HepG2 (cell line): Measurements from ENCODE around the gene SHISA5. TPM values are rescaled to one million over a fixed set of nuclear protein-coding genes. Genes with fewer than 3 reads are reported as not detected.

Experiments used
- CEBPG ChIP-seq: IDR thresholded peaks from 2 replicates; pipeline ENCODE4 v1.6.1; 2016
- CERS6 ChIP-seq: sonication (generic); formaldehyde crosslinking; IDR thresholded peaks from 2 replicates; pipeline ENCODE4 v1.5.0; 2020; ENCODE audit warnings: missing genetic modification reagents
- CSRNP1 ChIP-seq: sonication (generic); formaldehyde crosslinking; IDR thresholded peaks from 2 replicates; pipeline ENCODE4 v1.8.1; 2023; ENCODE audit warnings: mild to moderate bottlenecking, missing genetic modification reagents
- ELF1 ChIP-seq: sonication (generic); formaldehyde crosslinking; IDR thresholded peaks from 2 replicates; pipeline ENCODE4 v1.4.0; 2020; ENCODE audit warnings: missing genetic modification reagents
- EP300 ChIP-seq, 3 experiments: sonication (generic) in 1 of 3; formaldehyde crosslinking in 1 of 3; IDR thresholded peaks; 2 replicates each; pipeline versions ENCODE4 v1.5.1 to v1.6.1; 2011 to 2020; ENCODE audit warnings: low read depth in 2 of 3, low read length in 2 of 3, borderline replicate concordance in 1 of 3, improper control_type of control experiment in 1 of 3, mild to moderate bottlenecking in 1 of 3, missing genetic modification reagents in 1 of 3, moderate library complexity in 1 of 3
- FOXK1 ChIP-seq: sonication (generic); formaldehyde crosslinking; IDR thresholded peaks from 2 replicates; pipeline ENCODE4 v1.4.0; 2020; ENCODE audit warnings: low read depth, missing genetic modification reagents, borderline replicate concordance
- KDM5A ChIP-seq: fragments of 200-600 bp; sonication (generic); IDR thresholded peaks from 2 replicates; pipeline ENCODE4 v1.7.0; 2018; ENCODE audit warnings: antibody characterized with exemption, mild to moderate bottlenecking, low read length, borderline replicate concordance
- MEIS2 ChIP-seq: sonication (generic); formaldehyde crosslinking; IDR thresholded peaks from 2 replicates; pipeline ENCODE4 v1.9.0; 2021; ENCODE audit warnings: mild to moderate bottlenecking, missing genetic modification reagents
- TBX3 ChIP-seq: fragments of 450-650 bp; IDR thresholded peaks from 2 replicates; pipeline ENCODE4 v1.6.1; 2017; ENCODE audit warnings: antibody characterized with exemption, mild to moderate bottlenecking, inconsistent platforms, borderline replicate concordance
- YEATS4 ChIP-seq: sonication (generic); formaldehyde crosslinking; IDR thresholded peaks from 2 replicates; pipeline ENCODE4 v1.4.0; 2020; ENCODE audit warnings: missing genetic modification reagents, borderline replicate concordance
- ZBTB43 ChIP-seq: sonication (generic); formaldehyde crosslinking; conservative IDR thresholded peaks from 2 replicates; pipeline ENCODE4 v1.4.0; 2020; ENCODE audit warnings: missing genetic modification reagents
- ZNF143 ChIP-seq: sonication (generic); formaldehyde crosslinking; IDR thresholded peaks from 2 replicates; pipeline ENCODE4 v1.4.0; 2020; ENCODE audit warnings: missing genetic modification reagents
- ZNF326 ChIP-seq: sonication (generic); formaldehyde crosslinking; IDR thresholded peaks from 2 replicates; pipeline ENCODE4 v1.4.0; 2020; ENCODE audit warnings: missing genetic modification reagents, borderline replicate concordance
- ZNF354B ChIP-seq: sonication (generic); formaldehyde crosslinking; IDR thresholded peaks from 2 replicates; pipeline ENCODE4 v1.8.0; 2022; ENCODE audit warnings: mild to moderate bottlenecking, missing genetic modification reagents
- ZNF556 ChIP-seq: sonication (generic); formaldehyde crosslinking; IDR thresholded peaks from 2 replicates; pipeline ENCODE4 v1.4.0; 2020; ENCODE audit warnings: mild to moderate bottlenecking, missing genetic modification reagents, borderline replicate concordance
- ZNF703 ChIP-seq: sonication (generic); formaldehyde crosslinking; IDR thresholded peaks from 2 replicates; pipeline ENCODE4 v1.5.1; 2020; ENCODE audit warnings: missing genetic modification reagents, mild to moderate bottlenecking, moderate library complexity, borderline replicate concordance
- polyA plus RNA-seq, 8 experiments: library from polyadenylated mRNA; depleted of rRNA in 3 of 8; stranded (reverse) in 7 of 8; unstranded in 1 of 8; fragments of >200 nt; fragmentation: Illumina TruSeq in 4 of 8; extraction: Trizol in 4 of 8; gene quantifications; 2 replicates each; pipeline versions ENCODE4 v1.2.1 to v1.2.3, GENCODE V29; 2011 to 2016; ENCODE audit warnings: low read depth in 4 of 8, missing spikeins in 1 of 8, mixed read lengths in 1 of 8; ENCODE audit not compliant: insufficient read depth in 1 of 8
- total RNA-seq, 5 experiments: library from RNA; depleted of rRNA; stranded (reverse); fragments of >200 nt; fragmentation: Illumina TruSeq; extraction: Trizol; gene quantifications; 2 replicates each; pipeline ENCODE4 v1.2.3, GENCODE V29; 2016; ENCODE audit warnings: low read depth in 1 of 5
- TF ChIP-seq, protein P1 (sequence below): sonication (generic); formaldehyde crosslinking; IDR thresholded peaks from 2 replicates; pipeline ENCODE4 v1.5.0; 2020; ENCODE audit warnings: mild to moderate bottlenecking, low read depth, missing genetic modification reagents, borderline replicate concordance
- TF ChIP-seq, protein P2 (sequence below): sonication (generic); formaldehyde crosslinking; IDR thresholded peaks from 2 replicates; pipeline ENCODE4 v1.5.1; 2020; ENCODE audit warnings: mild to moderate bottlenecking, missing genetic modification reagents, borderline replicate concordance

Gene SHISA5
- total and polyA plus RNA-seq, 2 of the 13 experiments (the other 11 are each of a cell fraction or from before 2014, with no cell fraction given) = 75.8 to 91.4 TPM

DNA sequence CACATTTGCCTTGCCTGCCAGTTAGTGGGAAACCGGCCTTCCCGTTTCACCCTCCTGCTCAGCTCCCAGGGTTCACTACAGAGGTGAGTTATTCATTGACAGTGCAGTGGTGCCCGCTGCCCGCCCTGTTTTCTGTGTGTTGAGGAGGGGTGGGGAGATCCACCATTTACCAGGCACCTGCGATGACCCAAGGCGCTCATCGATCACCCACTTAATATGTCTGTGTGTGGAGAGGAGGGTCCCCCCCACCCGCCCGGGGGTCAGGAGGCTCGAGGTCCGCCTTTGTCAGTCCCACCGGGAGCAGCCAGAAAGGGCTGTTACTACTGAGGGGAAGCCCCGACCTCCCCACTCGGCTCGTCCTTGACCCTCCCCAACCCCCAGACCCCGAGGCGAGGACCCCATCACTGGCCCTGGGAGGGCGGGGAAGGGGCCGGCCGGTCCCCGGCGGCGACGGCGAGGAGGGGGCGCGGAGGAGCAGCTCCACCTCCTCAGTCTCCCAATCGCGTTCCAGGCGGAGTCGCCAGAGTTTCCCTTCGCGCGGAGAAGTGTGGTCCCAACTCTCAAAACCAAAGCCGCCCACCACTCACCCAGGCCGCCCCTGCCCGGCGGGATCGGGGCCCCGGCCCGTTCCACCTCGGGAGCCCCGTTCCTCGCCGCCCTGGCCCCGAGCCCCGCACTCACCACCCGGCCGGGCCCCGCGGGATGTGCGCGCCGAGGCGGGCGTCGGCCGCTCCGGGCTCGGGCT is 75.2 kb downstream of the SHISA5 start (continued):
- TF ChIP-seq CSRNP1 (CRISPR knock-in tag) (no peak), ZNF703 (CRISPR knock-in tag) (no peak), ZNF556 (no peak), ELF1 (CRISPR knock-in tag) (no peak), FOXK1 (CRISPR knock-in tag) (no peak), YEATS4 (CRISPR knock-in tag) (no peak), ZBTB43 (peak; percentile 9; the same call in 1 of the 2 replicates), TBX3 (no peak), ZNF354B (CRISPR knock-in tag) (no peak), CERS6 (CRISPR knock-in tag) (no peak), KDM5A (no peak), EP300 (IDR thresholded peaks at IDR 0.05; ENCODE audit: low read depth in 2 of 2, low read length in 2 of 2) (no peak; a peak in 2 of 4 replicates), EP300 (CRISPR knock-in tag; IDR thresholded peaks at IDR 0.05; ENCODE audit: borderline replicate concordance) (no peak), ZNF143 (CRISPR knock-in tag) (peak; percentile 45; the same call in 1 of the 2 replicates), ZNF326 (CRISPR knock-in tag) (no peak), MEIS2 (CRISPR knock-in tag) (no peak; the same call in 1 of the 2 replicates), CEBPG (no peak)
- TF ChIP-seq, protein P1, sequence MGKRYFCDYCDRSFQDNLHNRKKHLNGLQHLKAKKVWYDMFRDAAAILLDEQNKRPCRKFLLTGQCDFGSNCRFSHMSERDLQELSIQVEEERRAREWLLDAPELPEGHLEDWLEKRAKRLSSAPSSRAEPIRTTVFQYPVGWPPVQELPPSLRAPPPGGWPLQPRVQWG = no peak
- TF ChIP-seq, protein P2, sequence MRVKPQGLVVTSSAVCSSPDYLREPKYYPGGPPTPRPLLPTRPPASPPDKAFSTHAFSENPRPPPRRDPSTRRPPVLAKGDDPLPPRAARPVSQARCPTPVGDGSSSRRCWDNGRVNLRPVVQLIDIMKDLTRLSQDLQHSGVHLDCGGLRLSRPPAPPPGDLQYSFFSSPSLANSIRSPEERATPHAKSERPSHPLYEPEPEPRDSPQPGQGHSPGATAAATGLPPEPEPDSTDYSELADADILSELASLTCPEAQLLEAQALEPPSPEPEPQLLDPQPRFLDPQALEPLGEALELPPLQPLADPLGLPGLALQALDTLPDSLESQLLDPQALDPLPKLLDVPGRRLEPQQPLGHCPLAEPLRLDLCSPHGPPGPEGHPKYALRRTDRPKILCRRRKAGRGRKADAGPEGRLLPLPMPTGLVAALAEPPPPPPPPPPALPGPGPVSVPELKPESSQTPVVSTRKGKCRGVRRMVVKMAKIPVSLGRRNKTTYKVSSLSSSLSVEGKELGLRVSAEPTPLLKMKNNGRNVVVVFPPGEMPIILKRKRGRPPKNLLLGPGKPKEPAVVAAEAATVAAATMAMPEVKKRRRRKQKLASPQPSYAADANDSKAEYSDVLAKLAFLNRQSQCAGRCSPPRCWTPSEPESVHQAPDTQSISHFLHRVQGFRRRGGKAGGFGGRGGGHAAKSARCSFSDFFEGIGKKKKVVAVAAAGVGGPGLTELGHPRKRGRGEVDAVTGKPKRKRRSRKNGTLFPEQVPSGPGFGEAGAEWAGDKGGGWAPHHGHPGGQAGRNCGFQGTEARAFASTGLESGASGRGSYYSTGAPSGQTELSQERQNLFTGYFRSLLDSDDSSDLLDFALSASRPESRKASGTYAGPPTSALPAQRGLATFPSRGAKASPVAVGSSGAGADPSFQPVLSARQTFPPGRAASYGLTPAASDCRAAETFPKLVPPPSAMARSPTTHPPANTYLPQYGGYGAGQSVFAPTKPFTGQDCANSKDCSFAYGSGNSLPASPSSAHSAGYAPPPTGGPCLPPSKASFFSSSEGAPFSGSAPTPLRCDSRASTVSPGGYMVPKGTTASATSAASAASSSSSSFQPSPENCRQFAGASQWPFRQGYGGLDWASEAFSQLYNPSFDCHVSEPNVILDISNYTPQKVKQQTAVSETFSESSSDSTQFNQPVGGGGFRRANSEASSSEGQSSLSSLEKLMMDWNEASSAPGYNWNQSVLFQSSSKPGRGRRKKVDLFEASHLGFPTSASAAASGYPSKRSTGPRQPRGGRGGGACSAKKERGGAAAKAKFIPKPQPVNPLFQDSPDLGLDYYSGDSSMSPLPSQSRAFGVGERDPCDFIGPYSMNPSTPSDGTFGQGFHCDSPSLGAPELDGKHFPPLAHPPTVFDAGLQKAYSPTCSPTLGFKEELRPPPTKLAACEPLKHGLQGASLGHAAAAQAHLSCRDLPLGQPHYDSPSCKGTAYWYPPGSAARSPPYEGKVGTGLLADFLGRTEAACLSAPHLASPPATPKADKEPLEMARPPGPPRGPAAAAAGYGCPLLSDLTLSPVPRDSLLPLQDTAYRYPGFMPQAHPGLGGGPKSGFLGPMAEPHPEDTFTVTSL (CRISPR knock-in tag) = peak; percentile 9; the same call in 1 of the 2 replicates
